Tibial nerve (tissue), 4 donors: ENCODE data around the gene GAST. TPM values are rescaled to one million over a fixed set of nuclear protein-coding genes. Genes with fewer than 3 reads are reported as not detected.

ENCODE experiments used
- DNase-seq, 2 donors: peaks; one replicate each; pipeline ENCODE4 v3.0.0-alpha.2; 2019; ENCODE audit warnings: low spot score in 2 of 2
- H3K27ac ChIP-seq, 4 donors: fragments of 200-600 bp; sonication (generic) in 3 of 4; one replicate each; pipeline ENCODE4 v1.5.1; 2017 to 2019; ENCODE audit warnings: mild to moderate bottlenecking in 1 of 4
- H3K27me3 ChIP-seq, 2 donors: fragments of 200-600 bp; sonication (generic) in 1 of 2; one replicate each; pipeline versions ENCODE4 v1.5.1 to v1.6.0; 2017 to 2019
- H3K36me3 ChIP-seq, 3 donors: fragments of 200-600 bp; sonication (generic); one replicate each; pipeline ENCODE4 v1.5.1; 2018 to 2019
- H3K4me1 ChIP-seq, 4 donors: fragments of 200-600 bp; sonication (generic) in 3 of 4; one replicate each; pipeline ENCODE4 v1.5.1; 2017 to 2019
- H3K4me3 ChIP-seq, 4 donors: fragments of 200-600 bp; sonication (generic) in 3 of 4; one replicate each; pipeline ENCODE4 v1.5.1; 2017 to 2019; ENCODE audit warnings: mild to moderate bottlenecking in 1 of 4, moderate library complexity in 1 of 4
- H3K9me3 ChIP-seq, 4 donors: fragments of 200-600 bp; sonication (generic) in 3 of 4; one replicate each; pipeline ENCODE4 v1.5.1; 2017 to 2019
- CTCF ChIP-seq, 5 experiments: fragments of 200-600 bp in 3 of 5; fragments of 450-650 bp in 2 of 5; sonication (generic) in 3 of 5; IDR thresholded peaks; one replicate each; pipeline ENCODE4 v1.5.1; 2016 to 2019; ENCODE audit warnings: antibody characterized with exemption in 5 of 5, mild to moderate bottlenecking in 3 of 5, moderate library complexity in 2 of 5
- EP300 ChIP-seq, 2 donors: sonication (generic); formaldehyde crosslinking; IDR thresholded peaks; one replicate each; pipeline ENCODE4 v1.6.1; 2017; ENCODE audit warnings: antibody characterized with exemption in 2 of 2, mild to moderate bottlenecking in 1 of 2
- POLR2A ChIP-seq, 2 donors: fragments of 450-650 bp; IDR thresholded peaks; one replicate each; pipeline ENCODE4 v1.6.1; 2017; ENCODE audit warnings: antibody characterized with exemption in 2 of 2, mild to moderate bottlenecking in 2 of 2, moderate library complexity in 2 of 2
- WGBS, 2 donors: methylation state at CpG; one replicate each; pipeline ENCODE4 v1.1.5; 2018; 5-methylcytosine and 5-hydroxymethylcytosine counted together
- total RNA-seq, 4 donors: library from RNA; depleted of rRNA; stranded (reverse); fragments of >200 nt; gene quantifications; one replicate each; pipeline ENCODE4 v1.1.0, GENCODE V29; 2016

The GAST gene
- total RNA-seq, 4 donors from 2014 or later, result not detected

GRCh38 chr17:41702712-41703111 is 9.4 kb upstream of the GAST start:
- no peak for DNase-seq
- no peak for TF ChIP-seq EP300 (IDR thresholded peaks at IDR 0.05)
- no peak for TF ChIP-seq POLR2A (IDR thresholded peaks at IDR 0.05)
- TF ChIP-seq CTCF (IDR thresholded peaks at IDR 0.05), result no peak
- H3K4me1 ChIP-seq, result peaks cover 0 to 13% (median 1%) of the 10 kb centered on the region in 4 donors
- no peaks in the 10 kb centered on the region for H3K27me3 ChIP-seq
- no peaks in the 10 kb centered on the region for H3K9me3 ChIP-seq
- no peak overlapping the region for H3K27ac ChIP-seq
- no peaks in the 10 kb centered on the region for H3K36me3 ChIP-seq
- 88 to 92% methylated on average over 8 of the region's 8 CpGs for WGBS, 2 donors
- H3K4me3 ChIP-seq, result no peak overlapping the region

- H3K27me3 ChIP-seq, result no peaks in the 10 kb centered on the region
- H3K9me3 ChIP-seq, result no peaks in the 10 kb centered on the region
- no peak overlapping the region for H3K4me3 ChIP-seq
- H3K27ac ChIP-seq, result peak overlapping the region in 2 of 4 donors; percentile 38 to 83
- peaks cover 0 to 13% (median 0%) of the 10 kb centered on the region in 4 donors for H3K4me1 ChIP-seq
- H3K36me3 ChIP-seq, result no peaks in the 10 kb centered on the region
- TF ChIP-seq POLR2A (IDR thresholded peaks at IDR 0.05) (no peak), EP300 (IDR thresholded peaks at IDR 0.05) (no peak), CTCF (IDR thresholded peaks at IDR 0.05) (no peak)
- no peak for DNase-seq
- 32 to 36% methylated on average over 13 of the region's 13 CpGs for WGBS, 2 donors
Observed at GRCh38 chr17:41705271-41705991, 6.7 kb upstream of the GAST start.

GRCh38 chr17:41707803-41708669 is 4.1 kb upstream of the GAST start:
- WGBS, 2 donors, result 77 to 83% methylated on average over 10 of the region's 10 CpGs
- no peaks in the 10 kb centered on the region for H3K36me3 ChIP-seq
- no peaks in the 10 kb centered on the region for H3K27me3 ChIP-seq
- H3K9me3 ChIP-seq, result no peaks in the 10 kb centered on the region
- H3K4me3 ChIP-seq, result no peak overlapping the region
- H3K27ac ChIP-seq, result no peak overlapping the region
- DNase-seq, result no peak
- TF ChIP-seq CTCF (IDR thresholded peaks at IDR 0.05) (no peak), POLR2A (IDR thresholded peaks at IDR 0.05) (no peak), EP300 (IDR thresholded peaks at IDR 0.05) (no peak)
- peaks cover 0 to 13% (median 0%) of the 10 kb centered on the region in 4 donors for H3K4me1 ChIP-seq

- Histone ChIP-seq H3K27me3 (no peaks in the 10 kb centered on the region), H3K9me3 (no peaks in the 10 kb centered on the region), H3K4me3 (no peak overlapping the region), H3K36me3 (no peaks in the 10 kb centered on the region), H3K27ac (no peak overlapping the region), H3K4me1 (peaks cover 0 to under 1% (median 0%) of the 10 kb centered on the region in 4 donors)
- no peak for DNase-seq
- TF ChIP-seq CTCF (IDR thresholded peaks at IDR 0.05) (no peak), EP300 (IDR thresholded peaks at IDR 0.05) (no peak), POLR2A (IDR thresholded peaks at IDR 0.05) (no peak)
- 44 to 55% methylated on average over 8 of the region's 8 CpGs for WGBS, 2 donors
Observed at GRCh38 chr17:41710472-41711090, 1.6 kb upstream of the GAST start.
